Measurements from ENCODE around the gene FOXI3.

DNA sequence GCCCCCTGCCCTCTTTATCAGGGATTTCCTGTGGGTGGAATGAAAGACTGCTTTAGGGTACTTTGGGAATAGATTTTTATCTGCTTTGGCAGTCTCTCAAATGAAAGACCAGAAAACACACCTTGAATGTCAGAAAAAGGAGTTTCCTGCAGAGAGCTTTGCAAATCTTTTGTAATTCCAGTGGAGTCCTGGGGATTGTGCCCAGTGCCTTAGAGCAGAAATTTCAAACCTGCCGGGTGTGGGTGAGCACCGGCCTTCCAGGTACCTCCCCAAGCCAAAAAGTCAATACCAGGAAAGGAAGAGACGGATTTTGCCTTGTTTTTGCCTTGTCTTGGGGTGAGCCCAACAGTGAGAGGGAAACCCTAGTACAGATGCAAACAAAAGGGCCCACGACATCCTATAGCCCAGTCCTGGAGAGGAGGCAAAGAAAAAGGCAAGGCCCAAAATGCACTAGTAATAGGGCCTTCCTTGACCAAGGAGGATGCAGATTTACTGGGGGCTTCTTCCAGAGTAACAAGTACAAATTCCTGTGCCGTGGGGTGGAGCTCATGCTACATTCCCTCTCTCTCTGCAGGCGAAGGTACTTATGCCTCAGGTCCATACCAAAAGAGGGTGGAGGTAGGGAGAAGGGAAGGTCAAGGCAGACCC lies 36.4 kb downstream of the FOXI3 start:
- TF ChIP-seq NRF1 (IDR thresholded peaks at IDR 0.05; ENCODE audit: low read depth, low read length) (no peak), RCOR1 (IDR thresholded peaks at IDR 0.05; ENCODE audit: low read length) (no peak)

All from SK-N-SH (cell line).